CD14-positive monocyte (primary cell): ENCODE measurements around the gene RIN2. TPM values are rescaled to one million over a fixed set of nuclear protein-coding genes. Genes with fewer than 3 reads are reported as not detected.

ENCODE experiments used
- DNase-seq, 3 donors: peaks; one replicate each; pipeline ENCODE4 v3.0.0-alpha.2; 2011 to 2022
- H2AFZ ChIP-seq: 2 replicates; pipeline ENCODE4 v1.6.0; 2012; ENCODE audit warnings: mild to moderate bottlenecking, low read depth, low read length, inconsistent platforms; ENCODE audit not compliant: insufficient read depth, poor library complexity, severe bottlenecking
- H3K27ac ChIP-seq, 2 donors: 1 replicate in 1 of 2; 2 replicates in 1 of 2; pipeline ENCODE4 v1.5.1; 2012 to 2013; ENCODE audit warnings: low read length in 2 of 2, control low read depth in 1 of 2, inconsistent platforms in 1 of 2, low read depth in 1 of 2, mild to moderate bottlenecking in 1 of 2
- H3K27me3 ChIP-seq, 2 donors: one replicate each; pipeline versions ENCODE4 v1.6.0 to v1.6.1; 2011 to 2013; ENCODE audit warnings: low read length in 2 of 2; ENCODE audit not compliant: control insufficient read depth in 2 of 2, insufficient read depth in 2 of 2
- H3K36me3 ChIP-seq, 2 donors: replicated peaks in 1 of 2; 1 replicate in 1 of 2; 2 replicates in 1 of 2; pipeline versions ENCODE4 v1.5.1 to v1.6.1; 2012 to 2013; ENCODE audit warnings: low read length in 2 of 2, control low read depth in 1 of 2, inconsistent platforms in 1 of 2, mild to moderate bottlenecking in 1 of 2; ENCODE audit not compliant: insufficient read depth in 2 of 2, control insufficient read depth in 1 of 2
- H3K4me1 ChIP-seq, 2 donors: 1 replicate in 1 of 2; 2 replicates in 1 of 2; pipeline versions ENCODE4 v1.5.1 to v1.6.1; 2012 to 2013; ENCODE audit warnings: low read length in 2 of 2, control low read depth in 1 of 2, inconsistent platforms in 1 of 2, mild to moderate bottlenecking in 1 of 2, moderate library complexity in 1 of 2; ENCODE audit not compliant: insufficient read depth in 2 of 2, control insufficient read depth in 1 of 2
- H3K4me2 ChIP-seq: replicated peaks from 2 replicates; pipeline ENCODE3; 2012; ENCODE audit warnings: low read length, moderate library complexity, mild to moderate bottlenecking; ENCODE audit not compliant: poor library complexity, severe bottlenecking; ENCODE audit errors: extremely low read depth
- H3K4me3 ChIP-seq, 3 experiments: fragments of 200-600 bp in 1 of 3; sonication (generic) in 1 of 3; replicated peaks in 1 of 3; 1 replicate in 2 of 3; 2 replicates in 1 of 3; pipeline ENCODE4 v1.5.1; 2011 to 2013; ENCODE audit warnings: low read length in 3 of 3, mild to moderate bottlenecking in 3 of 3, control low read depth in 2 of 3, low read depth in 2 of 3, inconsistent platforms in 1 of 3, moderate library complexity in 1 of 3
- H3K79me2 ChIP-seq: 2 replicates; pipeline ENCODE4 v1.6.0; 2012; ENCODE audit warnings: mild to moderate bottlenecking, control low read depth, inconsistent platforms, low read length, moderate library complexity; ENCODE audit not compliant: insufficient read depth
- H3K9ac ChIP-seq: 2 replicates; pipeline ENCODE4 v1.6.0; 2017; ENCODE audit warnings: low read length, mild to moderate bottlenecking; ENCODE audit not compliant: insufficient read depth, poor library complexity, severe bottlenecking
- H3K9me3 ChIP-seq, 2 donors: replicated peaks in 1 of 2; 1 replicate in 1 of 2; 2 replicates in 1 of 2; pipeline versions ENCODE4 v1.5.1 to v1.6.1; 2012 to 2013; ENCODE audit warnings: low read length in 2 of 2, control low read depth in 1 of 2; ENCODE audit not compliant: control insufficient read depth in 1 of 2, insufficient read depth in 1 of 2
- H4K20me1 ChIP-seq: 2 replicates; pipeline ENCODE4 v1.6.0; 2012; ENCODE audit warnings: mild to moderate bottlenecking, low read length, control low read depth, moderate library complexity; ENCODE audit not compliant: insufficient read depth
- H3K27ac Mint-ChIP-seq, 7 donors: one replicate each; pipeline ENCODE4 v1.8.0; 2020; ENCODE audit warnings: mild to moderate bottlenecking in 7 of 7, mixed read lengths in 7 of 7, moderate library complexity in 6 of 7, inconsistent platforms in 2 of 7
- H3K27me3 Mint-ChIP-seq, 3 donors: one replicate each; pipeline ENCODE4 v1.8.0; 2021 to 2022; ENCODE audit warnings: low read depth in 3 of 3, mild to moderate bottlenecking in 3 of 3, mixed read lengths in 3 of 3, moderate library complexity in 3 of 3, inconsistent platforms in 1 of 3
- H3K36me3 Mint-ChIP-seq, 2 donors: one replicate each; pipeline ENCODE4 v1.8.0; 2020; ENCODE audit warnings: mixed read lengths in 2 of 2, inconsistent platforms in 1 of 2, mild to moderate bottlenecking in 1 of 2
- H3K4me1 Mint-ChIP-seq: one replicate; pipeline ENCODE4 v1.8.0; 2020; ENCODE audit warnings: mild to moderate bottlenecking, mixed read lengths
- H3K4me3 Mint-ChIP-seq, 2 donors: one replicate each; pipeline ENCODE4 v1.8.0; 2020; ENCODE audit warnings: mild to moderate bottlenecking in 2 of 2, mixed read lengths in 2 of 2, moderate library complexity in 1 of 2
- H3K9me3 Mint-ChIP-seq, 7 donors: one replicate each; pipeline ENCODE4 v1.8.0; 2020 to 2022; ENCODE audit warnings: mixed read lengths in 7 of 7, mild to moderate bottlenecking in 6 of 7, moderate library complexity in 6 of 7, inconsistent platforms in 2 of 7
- WGBS: methylation state at CpG from one replicate; pipeline ENCODE4 v1.1.5; 2013; ENCODE audit warnings: missing lambda C conversion rate; ENCODE audit not compliant: insufficient coverage; 5-methylcytosine and 5-hydroxymethylcytosine counted together
- intact Hi-C, 2 donors: fragments of 100-400 bp; cut with micrococcal nuclease; formaldehyde crosslinking; loops; one replicate each; pipeline versions ENCODE4 v1.15.0 to v1.15.1; 2023
- polyA plus RNA-seq, 3 donors: library from polyadenylated mRNA; depleted of rRNA in 1 of 3; unstranded in 2 of 3; stranded (reverse) in 1 of 3; fragments of 300-500 nt in 2 of 3; fragments of >200 nt in 1 of 3; fragmentation: Illumina TruSeq in 2 of 3; gene quantifications; 1 replicate in 2 of 3; 2 replicates in 1 of 3; pipeline ENCODE4 v1.2.3, GENCODE V29; 2012 to 2021
- TF ChIP-seq, protein P1 (sequence below): fragments of 200-600 bp; IDR thresholded peaks from one replicate; pipeline ENCODE4 v1.8.0; 2022; ENCODE audit warnings: antibody characterized with exemption, mild to moderate bottlenecking

RIN2 gene
- polyA plus RNA-seq, 3 donors = 5.6 to 25.4 (median 15.4) TPM

DNA sequence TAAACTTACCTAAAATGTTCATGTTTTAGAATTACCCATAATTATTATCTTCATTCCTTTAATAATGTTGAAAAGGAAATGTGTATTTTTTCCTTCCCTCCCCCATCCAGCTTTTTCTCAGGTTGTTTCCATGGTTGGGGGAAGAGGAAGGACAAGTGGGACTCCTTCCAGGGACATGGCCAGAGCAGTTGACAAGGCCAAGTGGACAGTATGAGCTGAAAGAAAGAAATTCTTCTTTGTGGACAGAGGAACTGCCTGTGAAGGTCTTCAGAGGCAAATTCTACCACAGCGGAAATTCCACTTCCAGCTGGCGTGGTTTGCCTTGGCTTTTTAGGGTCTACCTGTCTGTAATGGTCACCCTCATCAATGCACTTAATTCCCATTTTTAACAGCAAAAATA, 33.8 kb downstream of the RIN2 start:
- H3K4me2 ChIP-seq = no peak overlapping the region
- no peaks in the 10 kb centered on the region for H3K4me1 ChIP-seq
- no peak overlapping the region for H3K27ac Mint-ChIP-seq
- H3K27me3 ChIP-seq = no peaks in the 10 kb centered on the region
- peaks cover 18 to 27% of the 10 kb centered on the region in 2 donors for H3K36me3 Mint-ChIP-seq
- intact Hi-C loops = no loop called here
- peaks cover 0 to 3% (median 0%) of the 10 kb centered on the region in 3 donors for H3K27me3 Mint-ChIP-seq
- TF ChIP-seq, protein P1, sequence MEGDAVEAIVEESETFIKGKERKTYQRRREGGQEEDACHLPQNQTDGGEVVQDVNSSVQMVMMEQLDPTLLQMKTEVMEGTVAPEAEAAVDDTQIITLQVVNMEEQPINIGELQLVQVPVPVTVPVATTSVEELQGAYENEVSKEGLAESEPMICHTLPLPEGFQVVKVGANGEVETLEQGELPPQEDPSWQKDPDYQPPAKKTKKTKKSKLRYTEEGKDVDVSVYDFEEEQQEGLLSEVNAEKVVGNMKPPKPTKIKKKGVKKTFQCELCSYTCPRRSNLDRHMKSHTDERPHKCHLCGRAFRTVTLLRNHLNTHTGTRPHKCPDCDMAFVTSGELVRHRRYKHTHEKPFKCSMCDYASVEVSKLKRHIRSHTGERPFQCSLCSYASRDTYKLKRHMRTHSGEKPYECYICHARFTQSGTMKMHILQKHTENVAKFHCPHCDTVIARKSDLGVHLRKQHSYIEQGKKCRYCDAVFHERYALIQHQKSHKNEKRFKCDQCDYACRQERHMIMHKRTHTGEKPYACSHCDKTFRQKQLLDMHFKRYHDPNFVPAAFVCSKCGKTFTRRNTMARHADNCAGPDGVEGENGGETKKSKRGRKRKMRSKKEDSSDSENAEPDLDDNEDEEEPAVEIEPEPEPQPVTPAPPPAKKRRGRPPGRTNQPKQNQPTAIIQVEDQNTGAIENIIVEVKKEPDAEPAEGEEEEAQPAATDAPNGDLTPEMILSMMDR = no peak
- no peak overlapping the region for H3K9ac ChIP-seq
- H2AFZ ChIP-seq = no peak overlapping the region
- 100% methylated on average over 2 of the region's 2 CpGs for WGBS
- H3K4me3 Mint-ChIP-seq = no peak overlapping the region
- peaks cover 10% of the 10 kb centered on the region for H4K20me1 ChIP-seq
- H3K9me3 Mint-ChIP-seq = peaks cover 0 to 4% (median 0%) of the 10 kb centered on the region in 7 donors
- no peak for DNase-seq
- no peak overlapping the region for H3K27ac ChIP-seq
- H3K4me1 Mint-ChIP-seq = no peaks in the 10 kb centered on the region
- no peak overlapping the region for H3K4me3 ChIP-seq
- no peaks in the 10 kb centered on the region for H3K79me2 ChIP-seq
- H3K9me3 ChIP-seq = peaks cover 0 to 3% of the 10 kb centered on the region in 2 donors
- H3K36me3 ChIP-seq = peaks cover 0 to 6% of the 10 kb centered on the region in 2 donors

DNA sequence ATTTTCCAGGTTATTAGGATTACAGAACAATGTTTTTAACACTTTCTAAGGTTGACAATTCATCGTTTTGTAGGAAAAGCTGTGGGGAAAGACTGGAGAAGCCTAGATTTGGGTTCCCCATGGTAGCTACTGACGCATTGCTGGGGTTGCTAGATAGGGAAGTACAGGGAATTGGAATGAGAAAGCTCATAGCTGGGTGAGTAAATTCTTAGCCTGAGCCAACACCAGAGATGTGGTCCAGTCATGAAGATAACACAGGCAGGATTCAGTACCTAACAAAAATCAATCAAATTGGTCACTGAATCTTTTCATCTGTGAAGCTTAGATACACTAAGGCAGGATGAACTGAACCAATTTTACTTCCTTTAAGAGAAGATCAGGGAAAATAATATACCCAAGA, 35.7 kb downstream of the RIN2 start:
- no peak overlapping the region for H3K4me2 ChIP-seq
- H3K36me3 ChIP-seq = peaks cover 0 to 6% of the 10 kb centered on the region in 2 donors
- H3K79me2 ChIP-seq = no peaks in the 10 kb centered on the region
- no peak for DNase-seq
- TF ChIP-seq, protein P1 = no peak
- no peaks in the 10 kb centered on the region for H3K9me3 ChIP-seq
- Mint-ChIP-seq H3K27ac (no peak overlapping the region), H3K4me1 (no peaks in the 10 kb centered on the region), H3K9me3 (no peaks in the 10 kb centered on the region), H3K4me3 (no peak overlapping the region), H3K36me3 (peaks cover 21 to 26% of the 10 kb centered on the region in 2 donors), H3K27me3 (peaks cover 0 to 3% (median 0%) of the 10 kb centered on the region in 3 donors)
- WGBS = 83% methylated on average over 1 of the region's 2 CpGs
- H3K27me3 ChIP-seq = no peaks in the 10 kb centered on the region
- no peak overlapping the region for H3K27ac ChIP-seq
- no peaks in the 10 kb centered on the region for H3K4me1 ChIP-seq
- peaks cover 15% of the 10 kb centered on the region for H4K20me1 ChIP-seq
- no peak overlapping the region for H3K4me3 ChIP-seq
- H3K9ac ChIP-seq = no peak overlapping the region
- no peak overlapping the region for H2AFZ ChIP-seq
- intact Hi-C loops = no loop called here
